Mucosa of descending colon (tissue), 3 donors: ENCODE data around the gene MRC1. TPM values are rescaled to one million over a fixed set of nuclear protein-coding genes. Genes with fewer than 3 reads are reported as not detected.

Source experiments
- ATAC-seq: fragments of 200-7000 bp; cut with Tn5 transposase; one replicate; pipeline ENCODE4 v1.9.1; 2020; ENCODE audit warnings: mild to moderate bottlenecking, moderate library complexity
- DNase-seq, 3 donors: peaks; one replicate each; pipeline ENCODE4 v3.0.0-alpha.2; 2020
- H3K36me3 ChIP-seq: fragments of 200-600 bp; one replicate; pipeline ENCODE4 v1.8.0; 2021; ENCODE audit warnings: low read depth, mild to moderate bottlenecking
- H3K4me1 ChIP-seq: fragments of 200-600 bp; one replicate; pipeline ENCODE4 v1.8.0; 2021; ENCODE audit warnings: low read depth, mild to moderate bottlenecking
- H3K4me3 ChIP-seq: fragments of 200-600 bp; one replicate; pipeline ENCODE4 v1.8.0; 2021; ENCODE audit warnings: mild to moderate bottlenecking
- H3K9me3 ChIP-seq: fragments of 200-600 bp; one replicate; pipeline ENCODE4 v1.8.0; 2021; ENCODE audit warnings: mild to moderate bottlenecking
- CTCF ChIP-seq: fragments of 200-600 bp; IDR thresholded peaks from one replicate; pipeline ENCODE4 v1.8.0; 2022; ENCODE audit warnings: antibody characterized with exemption, mild to moderate bottlenecking
- intact Hi-C, 2 donors: fragments of 100-400 bp; cut with DNase I in 1 of 2; cut with micrococcal nuclease in 1 of 2; formaldehyde crosslinking; loops; one replicate each; pipeline versions ENCODE4 v1.11.0 to v1.11.1; 2022; cut with DNase I, micrococcal nuclease
- total RNA-seq, 3 donors: library from RNA; stranded (reverse); fragmentation: NEBNext Ultra II Directional in 2 of 3; extraction: Animal tissue kit (Norgen Biotek cat#: 25700) in 2 of 3; gene quantifications; one replicate each; pipeline versions ENCODE4 v1.2.1 to v1.2.4, GENCODE V29; 2021 to 2023
- donor health status: DM: no; HTN: no; CAD: no; lungs with moderate emphysema.
- donor health status: DM: no; HTN: no; CAD: no.
- donor health status: DM: no; HTN: yes; CAD: no.

Gene MRC1
- total RNA-seq, 3 donors from 2014 or later = 6.9 to 48.4 (median 43.0) TPM

DNA sequence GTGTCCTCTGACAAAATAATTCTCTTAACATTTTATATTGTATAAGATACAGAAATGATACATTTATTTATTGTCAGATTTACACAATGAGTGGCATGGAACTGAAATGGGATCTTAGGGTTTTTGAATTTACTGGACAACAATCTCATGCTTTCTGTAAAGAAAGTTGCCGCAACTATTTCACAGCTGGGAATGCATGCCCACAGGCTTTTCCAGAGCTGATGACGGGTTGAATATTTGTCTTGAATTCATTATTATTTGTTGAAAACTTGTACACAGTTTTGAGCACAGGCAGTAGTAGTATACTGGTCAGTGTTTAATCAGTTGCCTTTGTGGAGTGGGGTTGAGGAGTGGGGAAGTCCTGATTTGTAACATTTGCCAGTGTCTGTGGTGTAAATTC lies 20.5 kb upstream of the MRC1 start:
- no peak for ATAC-seq
- Histone ChIP-seq H3K36me3 (no peaks in the 10 kb centered on the region), H3K4me1 (peaks cover under 1% of the 10 kb centered on the region), H3K4me3 (no peak overlapping the region), H3K9me3 (no peaks in the 10 kb centered on the region)
- TF ChIP-seq CTCF = no peak
- intact Hi-C loops = no loop called here
- no peak for DNase-seq

DNA sequence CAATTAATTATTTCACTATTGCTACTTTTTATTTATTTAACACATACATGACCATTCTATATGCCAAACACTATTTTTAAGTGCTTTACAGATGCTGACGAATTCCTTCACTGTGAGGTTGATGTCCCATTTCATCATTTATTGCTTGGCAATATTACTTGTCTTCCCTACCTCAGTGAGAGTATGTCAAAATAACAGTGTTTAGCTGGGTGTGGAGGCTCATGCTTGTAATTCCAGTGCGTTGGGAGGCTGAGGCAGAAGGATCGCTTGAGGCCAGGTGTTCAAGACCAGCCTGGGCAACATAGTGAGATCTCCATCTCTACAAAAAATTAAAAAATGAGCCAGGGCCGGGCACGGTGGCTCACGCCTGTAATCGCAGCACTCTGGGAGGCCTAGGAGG lies 19.8 kb upstream of the MRC1 start:
- H3K36me3 ChIP-seq = no peaks in the 10 kb centered on the region
- ATAC-seq (no peak), DNase-seq (no peak)
- H3K4me3 ChIP-seq = no peak overlapping the region
- peaks cover 2% of the 10 kb centered on the region for H3K4me1 ChIP-seq
- intact Hi-C loops = no loop called here
- H3K9me3 ChIP-seq = no peaks in the 10 kb centered on the region
- no peak for TF ChIP-seq CTCF

- no peak overlapping the region for H3K4me3 ChIP-seq
- TF ChIP-seq CTCF = no peak
- no peaks in the 10 kb centered on the region for H3K9me3 ChIP-seq
- ATAC-seq = no peak
- no peaks in the 10 kb centered on the region for H3K36me3 ChIP-seq
- DNase-seq = no peak
- intact Hi-C loops = no loop called here
- H3K4me1 ChIP-seq = peaks cover 7% of the 10 kb centered on the region
Measured at GRCh38 chr10:17790651-17791050, 18.5 kb upstream of the MRC1 start.

GRCh38 chr10:17792991-17793390 lies 16.2 kb upstream of the MRC1 start:
- TF ChIP-seq CTCF = no peak
- intact Hi-C loops = no loop called here
- no peak for ATAC-seq

GRCh38 chr10:17793823-17794644 lies 15.1 kb upstream of the MRC1 start:
- peak in 1 of 3 donors; percentile 36 for DNase-seq
- no peaks in the 10 kb centered on the region for H3K36me3 ChIP-seq
- peaks cover 10% of the 10 kb centered on the region for H3K4me1 ChIP-seq
- H3K4me3 ChIP-seq = no peak overlapping the region
- ATAC-seq = peak; percentile 78
- no peaks in the 10 kb centered on the region for H3K9me3 ChIP-seq
- intact Hi-C loops = no loop called here
- TF ChIP-seq CTCF = no peak

More at GRCh38 chr10:17792991-17793390, 16.2 kb upstream of the MRC1 start:
- Histone ChIP-seq H3K36me3 (no peaks in the 10 kb centered on the region), H3K4me1 (peaks cover 10% of the 10 kb centered on the region), H3K9me3 (no peaks in the 10 kb centered on the region), H3K4me3 (no peak overlapping the region)
- no peak for DNase-seq
